H1 (cell line): ENCODE measurements around the gene ZBTB22. TPM values are rescaled to one million over a fixed set of nuclear protein-coding genes. Genes with fewer than 3 reads are reported as not detected.

Experiments
- BCL11A ChIP-seq, 2 experiments: IDR thresholded peaks; one replicate each; pipeline ENCODE4 v1.6.1; 2011; ENCODE audit warnings: low read depth in 2 of 2, low read length in 2 of 2, mild to moderate bottlenecking in 2 of 2
- CHD7 ChIP-seq: fragments of 300-600 bp; sonication (generic); IDR thresholded peaks from 2 replicates; pipeline ENCODE4 v1.7.1; 2012; ENCODE audit warnings: low read length, moderate library complexity, mild to moderate bottlenecking, inconsistent platforms; ENCODE audit not compliant: insufficient replicate concordance
- EP300 ChIP-seq, 2 experiments: IDR thresholded peaks; 1 replicate in 1 of 2; 2 replicates in 1 of 2; pipeline ENCODE4 v1.6.1; 2011 to 2012; ENCODE audit warnings: low read depth in 2 of 2, low read length in 2 of 2, mild to moderate bottlenecking in 2 of 2, borderline replicate concordance in 1 of 2, inconsistent platforms in 1 of 2, moderate library complexity in 1 of 2
- EZH2 ChIP-seq: fragments of 200-600 bp; sonication (generic); IDR thresholded peaks from 2 replicates; pipeline ENCODE4 v1.7.1; 2012; ENCODE audit warnings: low read depth, mild to moderate bottlenecking, moderate library complexity, low read length, inconsistent platforms; ENCODE audit not compliant: severe bottlenecking
- GTF2F1 ChIP-seq: IDR thresholded peaks from 2 replicates; pipeline ENCODE4 v1.6.1; 2012; ENCODE audit warnings: low read depth, low read length, improper control_type of control experiment, borderline replicate concordance
- HDAC6 ChIP-seq: IDR thresholded peaks from one replicate; pipeline ENCODE4 v1.7.1; 2012; ENCODE audit warnings: low read depth, mild to moderate bottlenecking, inconsistent platforms, low read length, moderate library complexity
- POU5F1 ChIP-seq: IDR thresholded peaks from 2 replicates; pipeline ENCODE4 v1.6.1; 2011; ENCODE audit warnings: low read depth, mild to moderate bottlenecking, low read length, moderate library complexity
- RFX5 ChIP-seq: IDR thresholded peaks from 2 replicates; pipeline ENCODE4 v1.6.1; 2011; ENCODE audit warnings: low read depth, low read length, improper control_type of control experiment, borderline replicate concordance
- SP1 ChIP-seq: IDR thresholded peaks from 2 replicates; pipeline ENCODE4 v1.6.1; 2011; ENCODE audit warnings: low read depth, low read length
- SP4 ChIP-seq: IDR thresholded peaks from 2 replicates; pipeline ENCODE4 v1.6.1; 2012; ENCODE audit warnings: low read length, inconsistent platforms
- SRF ChIP-seq: IDR thresholded peaks from 2 replicates; pipeline ENCODE4 v1.6.1; 2011; ENCODE audit warnings: mild to moderate bottlenecking, low read depth, low read length, moderate library complexity
- TAF7 ChIP-seq: optimal IDR thresholded peaks from 2 replicates; pipeline ENCODE3; 2011; ENCODE audit warnings: low read depth, mild to moderate bottlenecking, inconsistent platforms, low read length, moderate library complexity, borderline replicate concordance
- polyA plus RNA-seq, 7 experiments: library from polyadenylated mRNA; depleted of rRNA in 3 of 7; stranded (reverse) in 5 of 7; unstranded in 2 of 7; fragments of >200 nt in 5 of 7; fragments of 200-250 nt in 2 of 7; gene quantifications; 1 replicate in 5 of 7; 2 replicates in 1 of 7; 4 replicates in 1 of 7; pipeline versions ENCODE4 v1.2.1 to v1.2.3, GENCODE V29; 2011 to 2013; ENCODE audit warnings: missing spikeins in 2 of 7, mixed read lengths in 2 of 7
- total RNA-seq: library from RNA; stranded (reverse); fragmentation: NEBNext Ultra II Directional; extraction: Animal tissue kit (Norgen Biotek cat#: 25700); gene quantifications from 2 replicates; pipeline ENCODE4 v1.2.1, GENCODE V29; 2021

Gene ZBTB22
- total and polyA plus RNA-seq, 2 of the 8 experiments (the other 6 are each of a cell fraction or from before 2014, with no cell fraction given) = 7.4 to 9.9 TPM

GRCh38 chr6:33336495-33336894 lies 19.0 kb upstream of the ZBTB22 start (continued):
- no peak for TF ChIP-seq CHD7
- no peak for TF ChIP-seq RFX5
- TF ChIP-seq GTF2F1 = no peak
- TF ChIP-seq POU5F1 = no peak
- no peak for TF ChIP-seq SP4
- no peak for TF ChIP-seq TAF7
- TF ChIP-seq EP300 (IDR thresholded peaks at IDR 0.05; ENCODE audit: borderline replicate concordance in 1 of 2, low read depth in 2 of 2, low read length in 2 of 2) = no peak
- no peak for TF ChIP-seq HDAC6
- no peak for TF ChIP-seq SRF
- no peak for TF ChIP-seq EZH2
- TF ChIP-seq SP1 = no peak
- no peak for TF ChIP-seq BCL11A (IDR thresholded peaks at IDR 0.05; ENCODE audit: low read depth in 2 of 2, low read length in 2 of 2)
